ENCODE results near the gene RAB3IL1.

The RAB3IL1 gene

GRCh38 chr11:61885166-61885778 is 32.1 kb downstream of the RAB3IL1 start:
- no peak overlapping the region for H3K27ac ChIP-seq (replicated peaks; ENCODE audit: low read length)
- no peak overlapping the region for H2AK5ac ChIP-seq (ENCODE audit: low read depth, low read length)
- H2BK5ac ChIP-seq (ENCODE audit: low read length): no peak overlapping the region
- H2BK120ac ChIP-seq (ENCODE audit: low read depth, low read length): no peak overlapping the region
- H2BK12ac ChIP-seq (ENCODE audit: low read length): no peak overlapping the region
- no peaks in the 10 kb centered on the region for H3K36me3 ChIP-seq (replicated peaks in 1 of 2; ENCODE audit: control insufficient read depth in 2 of 2, insufficient read depth in 2 of 2, low read length in 2 of 2)
- peaks cover 4 to 10% of the 10 kb centered on the region in 2 donors for H3K4me1 ChIP-seq (ENCODE audit: control insufficient read depth in 2 of 2, insufficient read depth in 1 of 2, low read depth in 1 of 2, low read length in 2 of 2)
- no peak overlapping the region for H4K91ac ChIP-seq (ENCODE audit: low read depth, low read length, poor library complexity)
- H2AFZ ChIP-seq (ENCODE audit: low read length): no peak overlapping the region
- H3K9me3 ChIP-seq (replicated peaks in 1 of 2; ENCODE audit: control insufficient read depth in 2 of 2, insufficient read depth in 1 of 2, low read depth in 1 of 2, low read length in 2 of 2): peaks cover 2 to 9% of the 10 kb centered on the region in 2 donors
- H3K14ac ChIP-seq (ENCODE audit: low read length): no peak overlapping the region
- WGBS, 2 donors (ENCODE audit: extremely low coverage in 2 of 2, insufficient read length in 2 of 2, insufficient replicate concordance in 1 of 2): no CpG with 5 or more reads among the region's 7 CpGs
- peaks cover 0 to 2% (median 0%) of the 10 kb centered on the region in 3 experiments for H3K27me3 ChIP-seq (ENCODE audit: control insufficient read depth in 3 of 3, insufficient read depth in 3 of 3, low read depth in 1 of 3, low read length in 3 of 3)
- H3K4me2 ChIP-seq (ENCODE audit: insufficient read depth, low read length, poor library complexity, severe bottlenecking): no peak overlapping the region
- no peak overlapping the region for H3K9ac ChIP-seq (ENCODE audit: low read depth, low read length, poor library complexity)
- no peaks in the 10 kb centered on the region for H3K79me1 ChIP-seq (ENCODE audit: low read depth, low read length)
- no peak overlapping the region for H3K23ac ChIP-seq (ENCODE audit: low read depth, low read length, poor library complexity)
- H3K4ac ChIP-seq (ENCODE audit: low read length): no peak overlapping the region
- no peak for DNase-seq (ENCODE audit: low spot score)
- H4K8ac ChIP-seq (ENCODE audit: low read depth, low read length): no peak overlapping the region
- H2BK15ac ChIP-seq (ENCODE audit: low read length): no peak overlapping the region
- no peak overlapping the region for H3K4me3 ChIP-seq (ENCODE audit: low read length in 2 of 2)
- H3K18ac ChIP-seq (ENCODE audit: low read length): no peak overlapping the region

GRCh38 chr11:61883947-61884346 is 33.4 kb downstream of the RAB3IL1 start:
- Histone ChIP-seq H2BK15ac (ENCODE audit: low read length) (no peak overlapping the region), H3K14ac (ENCODE audit: low read length) (no peak overlapping the region), H3K4ac (ENCODE audit: low read length) (no peak overlapping the region), H2BK5ac (ENCODE audit: low read length) (no peak overlapping the region), H3K27me3 (ENCODE audit: control insufficient read depth in 3 of 3, insufficient read depth in 3 of 3, low read depth in 1 of 3, low read length in 3 of 3) (no peaks in the 10 kb centered on the region), H3K36me3 (replicated peaks in 1 of 2; ENCODE audit: control insufficient read depth in 2 of 2, insufficient read depth in 2 of 2, low read length in 2 of 2) (no peaks in the 10 kb centered on the region), H3K79me1 (ENCODE audit: low read depth, low read length) (no peaks in the 10 kb centered on the region), H3K23ac (ENCODE audit: low read depth, low read length, poor library complexity) (no peak overlapping the region), H2AFZ (ENCODE audit: low read length) (no peak overlapping the region), H4K8ac (ENCODE audit: low read depth, low read length) (no peak overlapping the region), H2AK5ac (ENCODE audit: low read depth, low read length) (no peak overlapping the region), H2BK120ac (ENCODE audit: low read depth, low read length) (no peak overlapping the region), H3K9me3 (replicated peaks in 1 of 2; ENCODE audit: control insufficient read depth in 2 of 2, insufficient read depth in 1 of 2, low read depth in 1 of 2, low read length in 2 of 2) (peaks cover 2 to 9% of the 10 kb centered on the region in 2 donors), H3K4me2 (ENCODE audit: insufficient read depth, low read length, poor library complexity, severe bottlenecking) (no peak overlapping the region), H3K9ac (ENCODE audit: low read depth, low read length, poor library complexity) (no peak overlapping the region), H3K4me1 (ENCODE audit: control insufficient read depth in 2 of 2, insufficient read depth in 1 of 2, low read depth in 1 of 2, low read length in 2 of 2) (peaks cover 1 to 9% of the 10 kb centered on the region in 2 donors), H3K27ac (replicated peaks; ENCODE audit: low read length) (no peak overlapping the region), H3K18ac (ENCODE audit: low read length) (no peak overlapping the region), H3K4me3 (ENCODE audit: low read length in 2 of 2) (no peak overlapping the region), H4K91ac (ENCODE audit: low read depth, low read length, poor library complexity) (no peak overlapping the region), H2BK12ac (ENCODE audit: low read length) (no peak overlapping the region)
- WGBS, 2 donors (ENCODE audit: extremely low coverage in 2 of 2, insufficient read length in 2 of 2, insufficient replicate concordance in 1 of 2): no CpG with 5 or more reads among the region's 5 CpGs
- DNase-seq (ENCODE audit: low spot score): no peak

- no peak overlapping the region for H3K4ac ChIP-seq (ENCODE audit: low read length)
- H3K27ac ChIP-seq (replicated peaks; ENCODE audit: low read length): no peak overlapping the region
- H2BK120ac ChIP-seq (ENCODE audit: low read depth, low read length): no peak overlapping the region
- no peak for DNase-seq (ENCODE audit: low spot score)
- no peak overlapping the region for H2AK5ac ChIP-seq (ENCODE audit: low read depth, low read length)
- H3K4me1 ChIP-seq (ENCODE audit: control insufficient read depth in 2 of 2, insufficient read depth in 1 of 2, low read depth in 1 of 2, low read length in 2 of 2): peaks cover 1 to 9% of the 10 kb centered on the region in 2 donors
- H2BK5ac ChIP-seq (ENCODE audit: low read length): no peak overlapping the region
- no peak overlapping the region for H2AFZ ChIP-seq (ENCODE audit: low read length)
- H2BK12ac ChIP-seq (ENCODE audit: low read length): no peak overlapping the region
- no peaks in the 10 kb centered on the region for H3K79me1 ChIP-seq (ENCODE audit: low read depth, low read length)
- peaks cover 2 to 9% of the 10 kb centered on the region in 2 donors for H3K9me3 ChIP-seq (replicated peaks in 1 of 2; ENCODE audit: control insufficient read depth in 2 of 2, insufficient read depth in 1 of 2, low read depth in 1 of 2, low read length in 2 of 2)
- H4K8ac ChIP-seq (ENCODE audit: low read depth, low read length): no peak overlapping the region
- H3K4me2 ChIP-seq (ENCODE audit: insufficient read depth, low read length, poor library complexity, severe bottlenecking): no peak overlapping the region
- H3K36me3 ChIP-seq (replicated peaks in 1 of 2; ENCODE audit: control insufficient read depth in 2 of 2, insufficient read depth in 2 of 2, low read length in 2 of 2): no peaks in the 10 kb centered on the region
- no peak overlapping the region for H3K4me3 ChIP-seq (ENCODE audit: low read length in 2 of 2)
- no peaks in the 10 kb centered on the region for H3K27me3 ChIP-seq (ENCODE audit: control insufficient read depth in 3 of 3, insufficient read depth in 3 of 3, low read depth in 1 of 3, low read length in 3 of 3)
- WGBS, 2 donors (ENCODE audit: extremely low coverage in 2 of 2, insufficient read length in 2 of 2, insufficient replicate concordance in 1 of 2): no CpG with 5 or more reads among the region's 10 CpGs
- no peak overlapping the region for H2BK15ac ChIP-seq (ENCODE audit: low read length)
- no peak overlapping the region for H4K91ac ChIP-seq (ENCODE audit: low read depth, low read length, poor library complexity)
- H3K14ac ChIP-seq (ENCODE audit: low read length): no peak overlapping the region
- H3K9ac ChIP-seq (ENCODE audit: low read depth, low read length, poor library complexity): no peak overlapping the region
- H3K18ac ChIP-seq (ENCODE audit: low read length): no peak overlapping the region
- H3K23ac ChIP-seq (ENCODE audit: low read depth, low read length, poor library complexity): no peak overlapping the region
These were observed 34.0 kb downstream of the RAB3IL1 start for GRCh38 chr11:61883327-61883726.

GRCh38 chr11:61882879-61883278 is 34.5 kb downstream of the RAB3IL1 start:
- Histone ChIP-seq H3K4me3 (ENCODE audit: low read length in 2 of 2) (no peak overlapping the region), H3K23ac (ENCODE audit: low read depth, low read length, poor library complexity) (no peak overlapping the region), H3K9me3 (replicated peaks in 1 of 2; ENCODE audit: control insufficient read depth in 2 of 2, insufficient read depth in 1 of 2, low read depth in 1 of 2, low read length in 2 of 2) (peaks cover 2 to 9% of the 10 kb centered on the region in 2 donors), H2AK5ac (ENCODE audit: low read depth, low read length) (no peak overlapping the region), H4K8ac (ENCODE audit: low read depth, low read length) (no peak overlapping the region), H3K36me3 (replicated peaks in 1 of 2; ENCODE audit: control insufficient read depth in 2 of 2, insufficient read depth in 2 of 2, low read length in 2 of 2) (no peaks in the 10 kb centered on the region), H3K14ac (ENCODE audit: low read length) (no peak overlapping the region), H2AFZ (ENCODE audit: low read length) (no peak overlapping the region), H4K91ac (ENCODE audit: low read depth, low read length, poor library complexity) (no peak overlapping the region), H3K4me2 (ENCODE audit: insufficient read depth, low read length, poor library complexity, severe bottlenecking) (no peak overlapping the region), H3K4ac (ENCODE audit: low read length) (no peak overlapping the region), H3K4me1 (ENCODE audit: control insufficient read depth in 2 of 2, insufficient read depth in 1 of 2, low read depth in 1 of 2, low read length in 2 of 2) (peaks cover 1 to 9% of the 10 kb centered on the region in 2 donors), H2BK5ac (ENCODE audit: low read length) (no peak overlapping the region), H3K9ac (ENCODE audit: low read depth, low read length, poor library complexity) (no peak overlapping the region), H2BK15ac (ENCODE audit: low read length) (no peak overlapping the region), H3K79me1 (ENCODE audit: low read depth, low read length) (no peaks in the 10 kb centered on the region), H3K27me3 (ENCODE audit: control insufficient read depth in 3 of 3, insufficient read depth in 3 of 3, low read depth in 1 of 3, low read length in 3 of 3) (no peaks in the 10 kb centered on the region), H2BK12ac (ENCODE audit: low read length) (no peak overlapping the region), H2BK120ac (ENCODE audit: low read depth, low read length) (no peak overlapping the region), H3K27ac (replicated peaks; ENCODE audit: low read length) (no peak overlapping the region), H3K18ac (ENCODE audit: low read length) (no peak overlapping the region)
- DNase-seq (ENCODE audit: low spot score): no peak
- WGBS, 2 donors (ENCODE audit: extremely low coverage in 2 of 2, insufficient read length in 2 of 2, insufficient replicate concordance in 1 of 2): no CpG with 5 or more reads among the region's 6 CpGs
